ENCODE data around the gene DLK2. TPM values are rescaled to one million over a fixed set of nuclear protein-coding genes. Genes with fewer than 3 reads are reported as not detected.

The DLK2 gene
- total RNA-seq, 1 experiment from 2014 or later = 1.4 TPM

DNA sequence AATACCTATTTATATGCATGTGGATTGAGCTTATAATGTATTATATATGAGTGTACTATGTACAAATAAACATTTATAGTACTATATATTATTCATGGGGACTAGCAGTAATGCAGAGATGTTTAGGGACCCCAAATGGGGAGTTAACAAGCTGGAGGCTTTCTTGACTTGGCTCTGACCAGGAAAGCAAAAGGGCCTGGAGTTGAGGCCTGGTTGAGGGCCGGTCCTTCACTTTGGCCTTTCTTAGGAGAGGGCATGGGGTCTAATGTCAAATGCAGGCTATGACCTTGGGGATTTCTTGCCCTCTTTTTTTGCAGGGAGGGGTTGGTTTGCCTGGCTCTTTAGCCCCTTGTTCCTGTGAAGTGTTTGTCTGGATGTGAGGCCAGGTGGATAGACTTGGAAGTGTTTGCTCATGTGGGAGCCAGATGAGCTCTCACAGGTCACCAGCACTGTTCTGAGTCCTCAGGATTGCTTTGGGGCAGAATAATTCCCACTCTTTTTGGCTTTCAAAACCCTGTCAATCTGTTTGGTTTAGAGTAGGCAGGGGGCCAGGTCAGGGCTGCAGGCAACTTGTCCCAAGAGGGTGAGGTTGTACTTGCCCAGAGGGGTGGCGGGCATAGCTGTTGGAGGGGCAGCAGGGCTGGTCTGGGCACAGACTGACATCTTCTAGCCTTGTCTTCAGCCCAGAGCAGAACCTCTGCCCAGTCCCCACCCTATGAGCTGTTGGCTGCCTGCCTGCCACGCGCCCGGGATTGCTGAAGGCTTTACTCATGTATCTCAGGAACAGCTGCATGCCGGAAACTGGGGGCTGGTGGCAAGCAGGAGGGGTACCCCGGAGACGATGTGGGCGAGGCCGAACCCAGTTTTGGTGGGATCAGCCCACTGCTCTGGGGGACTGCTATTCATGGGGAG lies 36.7 kb upstream of the DLK2 start:
- BruUV-seq (replicated peaks) = no TSS peak
- no peak overlapping the region for H2AFZ ChIP-seq (ENCODE audit: low read length)
- H3K9ac ChIP-seq (ENCODE audit: low read length) = no peak overlapping the region
- peak; percentile 25; the same call in 1 of the 2 replicates for ATAC-seq
- H3K4me3 ChIP-seq (ENCODE audit: low read length) = no peak overlapping the region
- TF ChIP-seq EZH2phosphoT487 (IDR thresholded peaks at IDR 0.05; ENCODE audit: borderline replicate concordance, low read length) (no peak), EZH2 (IDR thresholded peaks at IDR 0.05; ENCODE audit: low read length, unreplicated experiment) (no peak)
- TF ChIP-seq, protein P1, sequence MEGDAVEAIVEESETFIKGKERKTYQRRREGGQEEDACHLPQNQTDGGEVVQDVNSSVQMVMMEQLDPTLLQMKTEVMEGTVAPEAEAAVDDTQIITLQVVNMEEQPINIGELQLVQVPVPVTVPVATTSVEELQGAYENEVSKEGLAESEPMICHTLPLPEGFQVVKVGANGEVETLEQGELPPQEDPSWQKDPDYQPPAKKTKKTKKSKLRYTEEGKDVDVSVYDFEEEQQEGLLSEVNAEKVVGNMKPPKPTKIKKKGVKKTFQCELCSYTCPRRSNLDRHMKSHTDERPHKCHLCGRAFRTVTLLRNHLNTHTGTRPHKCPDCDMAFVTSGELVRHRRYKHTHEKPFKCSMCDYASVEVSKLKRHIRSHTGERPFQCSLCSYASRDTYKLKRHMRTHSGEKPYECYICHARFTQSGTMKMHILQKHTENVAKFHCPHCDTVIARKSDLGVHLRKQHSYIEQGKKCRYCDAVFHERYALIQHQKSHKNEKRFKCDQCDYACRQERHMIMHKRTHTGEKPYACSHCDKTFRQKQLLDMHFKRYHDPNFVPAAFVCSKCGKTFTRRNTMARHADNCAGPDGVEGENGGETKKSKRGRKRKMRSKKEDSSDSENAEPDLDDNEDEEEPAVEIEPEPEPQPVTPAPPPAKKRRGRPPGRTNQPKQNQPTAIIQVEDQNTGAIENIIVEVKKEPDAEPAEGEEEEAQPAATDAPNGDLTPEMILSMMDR (conservative IDR thresholded peaks at IDR 0.05; ENCODE audit: low read depth, low read length) = no peak
- ChIA-PET CTCF (no interaction called here), POLR2A (ENCODE audit: unreplicated experiment) (no interaction called here)
- no peak overlapping the region for H3K27ac ChIP-seq (ENCODE audit: low read length)
- peaks cover 4% of the 10 kb centered on the region; the same call in 1 of the 2 replicates for H3K4me1 ChIP-seq (ENCODE audit: insufficient read depth, low read length)
- H3K9me2 ChIP-seq (replicated peaks; ENCODE audit: low read length) = no peaks in the 10 kb centered on the region
- H3K4me2 ChIP-seq (ENCODE audit: low read length) = no peak overlapping the region
- H3K79me2 ChIP-seq (ENCODE audit: low read length) = peaks cover 51% of the 10 kb centered on the region
- DNase-seq = no peak
- peaks cover 13% of the 10 kb centered on the region; the same call in 1 of the 2 replicates for H4K20me1 ChIP-seq (ENCODE audit: low read length)
- intact Hi-C loops (cut with micrococcal nuclease) = no loop called here
- H3K27me3 ChIP-seq (ENCODE audit: low read length) = no peaks in the 10 kb centered on the region
- H3K36me3 ChIP-seq (ENCODE audit: low read depth, low read length) = no peaks in the 10 kb centered on the region
- H3F3A ChIP-seq (ENCODE audit: low read length, unreplicated experiment) = no peaks in the 10 kb centered on the region
- no peaks in the 10 kb centered on the region for H3K9me3 ChIP-seq (ENCODE audit: low read length)

DNA sequence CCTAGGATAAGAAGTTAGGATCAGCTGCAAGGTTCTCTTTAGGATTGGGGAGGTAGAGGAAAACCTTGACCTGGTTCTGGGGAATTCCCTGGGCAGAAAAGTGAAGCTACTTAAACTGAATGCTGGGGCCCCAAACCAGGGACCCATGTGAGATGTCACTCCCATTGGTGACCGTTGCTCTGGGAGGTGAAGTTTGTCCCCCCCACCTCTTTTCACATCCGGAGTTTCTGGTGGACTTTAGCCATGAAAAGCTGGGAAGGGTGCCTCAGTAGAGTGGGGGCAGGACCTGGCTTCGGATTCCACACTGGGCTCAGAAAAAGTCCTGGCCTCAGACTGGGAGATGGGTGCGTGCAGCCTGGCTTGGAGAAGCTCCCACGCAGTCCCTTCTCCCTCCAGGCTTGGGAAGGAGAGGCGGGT lies 35.2 kb upstream of the DLK2 start:
- CTCF ChIA-PET = no interaction called here
- no TSS peak for BruUV-seq (replicated peaks)
- H4K20me1 ChIP-seq (ENCODE audit: low read length) = peaks cover 10% of the 10 kb centered on the region; the same call in 1 of the 2 replicates

DNA sequence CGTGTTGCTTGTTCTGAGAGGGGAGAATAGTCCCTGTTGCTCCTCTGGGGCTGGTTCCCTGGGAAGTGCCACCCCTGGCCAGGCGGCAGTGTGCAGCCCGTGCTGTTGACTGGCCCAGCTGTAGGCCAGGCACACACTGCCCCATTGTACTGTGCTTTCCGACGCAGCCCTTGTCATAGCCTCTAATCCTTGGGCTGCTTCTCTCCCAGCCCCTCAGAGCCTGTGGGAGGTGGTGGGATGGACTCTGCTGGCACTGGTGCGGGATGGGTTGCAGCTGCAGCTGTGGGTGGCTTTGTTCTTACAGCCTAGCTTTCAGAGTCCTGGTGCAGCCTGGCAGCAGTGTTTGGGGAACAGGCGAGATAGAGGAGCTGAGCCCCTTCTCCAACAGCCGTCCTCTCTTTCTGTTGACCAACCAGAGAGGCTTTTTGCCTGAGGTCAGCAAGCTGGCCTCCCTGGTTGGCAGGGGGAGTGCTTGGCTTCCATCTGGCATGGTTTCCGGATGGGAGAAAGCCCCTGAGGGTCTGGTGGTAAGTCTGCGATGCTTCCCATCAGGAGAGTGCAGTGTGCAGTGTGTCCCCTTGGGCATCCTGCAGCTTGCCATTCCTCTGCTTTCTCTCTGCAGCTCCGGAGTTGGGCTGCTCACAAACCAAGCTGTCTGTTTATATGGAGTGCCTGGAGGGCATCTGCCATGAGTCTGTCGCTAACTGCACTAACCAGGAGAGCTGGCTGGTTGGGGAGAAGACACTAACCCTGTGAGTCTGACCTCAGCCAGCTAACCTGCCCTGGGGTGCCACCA lies 34.1 kb upstream of the DLK2 start:
- Histone ChIP-seq H3K9ac (ENCODE audit: low read length) (no peak overlapping the region), H3K4me1 (ENCODE audit: insufficient read depth, low read length) (no peaks in the 10 kb centered on the region), H3K36me3 (ENCODE audit: low read depth, low read length) (no peaks in the 10 kb centered on the region), H3F3A (ENCODE audit: low read length, unreplicated experiment) (no peaks in the 10 kb centered on the region), H3K79me2 (ENCODE audit: low read length) (peaks cover 61% of the 10 kb centered on the region), H3K9me3 (ENCODE audit: low read length) (no peaks in the 10 kb centered on the region), H3K4me3 (ENCODE audit: low read length) (no peak overlapping the region), H2AFZ (ENCODE audit: low read length) (no peak overlapping the region), H3K9me2 (replicated peaks; ENCODE audit: low read length) (no peaks in the 10 kb centered on the region), H3K4me2 (ENCODE audit: low read length) (no peak overlapping the region), H4K20me1 (ENCODE audit: low read length) (peaks cover 6% of the 10 kb centered on the region; the same call in 1 of the 2 replicates), H3K27me3 (ENCODE audit: low read length) (no peaks in the 10 kb centered on the region), H3K27ac (ENCODE audit: low read length) (no peak overlapping the region)
- CTCF ChIA-PET = no interaction called here
- intact Hi-C loops (cut with micrococcal nuclease) = no loop called here
- no TSS peak for BruUV-seq (replicated peaks)
- ATAC-seq = no peak
- TF ChIP-seq EZH2 (IDR thresholded peaks at IDR 0.05; ENCODE audit: low read length, unreplicated experiment) (no peak), EZH2phosphoT487 (IDR thresholded peaks at IDR 0.05; ENCODE audit: borderline replicate concordance, low read length) (no peak)
- TF ChIP-seq, protein P1 (conservative IDR thresholded peaks at IDR 0.05; ENCODE audit: low read depth, low read length) = no peak
- no peak for DNase-seq
- POLR2A ChIA-PET (ENCODE audit: unreplicated experiment) = no interaction called here

More for the DNA sequence above, 35.2 kb upstream of the DLK2 start:
- TF ChIP-seq EZH2phosphoT487 (IDR thresholded peaks at IDR 0.05; ENCODE audit: borderline replicate concordance, low read length) (no peak), EZH2 (IDR thresholded peaks at IDR 0.05; ENCODE audit: low read length, unreplicated experiment) (no peak)
- no peaks in the 10 kb centered on the region for H3K9me3 ChIP-seq (ENCODE audit: low read length)
- H3K4me2 ChIP-seq (ENCODE audit: low read length) = no peak overlapping the region
- H3K4me1 ChIP-seq (ENCODE audit: insufficient read depth, low read length) = peaks cover 4% of the 10 kb centered on the region; the same call in 1 of the 2 replicates
- no peak overlapping the region for H2AFZ ChIP-seq (ENCODE audit: low read length)
- no peaks in the 10 kb centered on the region for H3K27me3 ChIP-seq (ENCODE audit: low read length)
- H3K79me2 ChIP-seq (ENCODE audit: low read length) = peaks cover 58% of the 10 kb centered on the region
- H3K9me2 ChIP-seq (replicated peaks; ENCODE audit: low read length) = no peaks in the 10 kb centered on the region
- no peaks in the 10 kb centered on the region for H3F3A ChIP-seq (ENCODE audit: low read length, unreplicated experiment)
- no peak for DNase-seq
- no peak overlapping the region for H3K27ac ChIP-seq (ENCODE audit: low read length)
- no peaks in the 10 kb centered on the region for H3K36me3 ChIP-seq (ENCODE audit: low read depth, low read length)
- intact Hi-C loops (cut with micrococcal nuclease) = no loop called here
- no peak overlapping the region for H3K4me3 ChIP-seq (ENCODE audit: low read length)
- H3K9ac ChIP-seq (ENCODE audit: low read length) = no peak overlapping the region
- no peak for ATAC-seq
- POLR2A ChIA-PET (ENCODE audit: unreplicated experiment) = no interaction called here

Data from PC-3 (cell line).